NCI-H510A (cell line): ENCODE results near the gene ZNF184.
"Not testable (repeated sequence)": the region's sequence is repeated elsewhere in the genome, so short reads cannot be mapped to it uniquely, and the experiment has no call there.

ENCODE experiments used
- DNase-seq: peaks from one replicate; lab custom pipeline; 2025; lab: John Stamatoyannopoulos, UW

The ZNF184 gene

DNA sequence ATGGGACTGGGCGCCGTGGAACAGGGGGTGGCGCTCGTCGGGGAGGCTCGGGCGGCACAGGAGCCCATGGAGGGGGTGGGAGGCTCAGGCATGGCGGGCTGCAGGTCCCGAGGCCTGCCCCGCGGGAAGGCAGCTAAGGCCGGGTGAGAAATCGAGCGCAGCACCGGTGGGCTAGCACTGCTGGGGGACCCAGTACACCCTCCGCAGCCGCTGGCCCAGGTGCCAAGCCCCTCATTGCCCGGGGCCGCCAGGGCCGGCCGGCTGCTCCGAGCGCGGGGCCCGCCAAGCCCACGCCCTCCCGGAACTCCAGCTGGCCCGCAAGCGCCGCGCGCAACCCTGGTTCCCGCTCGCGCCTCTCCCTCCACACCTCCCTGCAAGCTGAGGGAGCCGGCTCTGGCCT is 48.1 kb downstream of the ZNF184 start:
- DNase-seq, result not testable (repeated sequence)

DNA sequence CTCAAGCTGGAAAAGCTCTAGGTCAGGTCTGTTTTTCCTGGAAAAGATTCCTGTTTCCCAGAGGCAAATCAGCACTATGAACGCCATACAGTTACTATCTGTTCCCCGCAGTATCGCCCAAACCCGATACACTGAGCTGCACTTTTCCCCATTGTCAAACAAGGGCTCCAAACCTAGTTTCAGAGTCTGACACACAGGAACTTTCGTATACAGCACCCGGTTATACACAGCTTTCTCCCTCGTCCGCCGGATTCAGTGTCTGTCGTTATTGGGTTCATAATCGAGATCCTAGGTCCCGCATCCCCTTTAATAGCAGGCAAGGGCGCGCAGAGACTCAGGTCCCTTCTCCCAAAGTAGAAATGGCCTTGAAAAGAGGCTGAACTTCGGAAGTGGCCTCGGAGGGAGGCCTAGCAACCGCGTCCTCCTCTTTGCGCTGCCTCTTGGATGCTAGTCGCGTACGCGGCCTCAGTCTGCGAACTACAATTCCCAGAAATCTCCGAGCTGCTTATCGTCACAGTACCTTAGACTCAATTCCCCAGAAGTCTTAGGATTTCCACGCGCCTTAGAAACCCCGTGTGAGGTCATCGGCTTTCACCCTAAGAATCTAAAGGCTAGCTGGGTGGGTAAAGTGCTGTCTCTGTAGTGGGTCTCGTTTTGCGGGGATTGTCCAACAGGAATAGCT is 50.1 kb downstream of the ZNF184 start:
- no peak for DNase-seq

DNA sequence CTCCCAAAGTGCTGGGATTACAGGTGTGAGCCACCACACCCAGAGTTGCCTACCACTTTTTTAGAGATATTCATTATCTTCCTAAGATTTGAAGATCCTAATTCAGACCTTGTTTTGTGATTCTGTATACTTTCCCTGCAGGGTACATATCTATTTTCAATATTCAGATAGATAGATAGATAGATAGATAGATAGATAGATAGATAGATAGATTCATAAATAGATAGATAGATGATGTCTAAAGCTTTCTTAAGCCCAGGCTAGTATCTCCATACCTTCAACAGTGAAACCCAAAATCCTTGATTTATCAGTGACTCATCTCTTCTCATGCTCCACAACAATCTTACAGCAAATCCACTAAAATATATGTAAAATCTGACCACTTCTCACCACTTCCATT is 53.5 kb downstream of the ZNF184 start:
- no peak for DNase-seq

DNA sequence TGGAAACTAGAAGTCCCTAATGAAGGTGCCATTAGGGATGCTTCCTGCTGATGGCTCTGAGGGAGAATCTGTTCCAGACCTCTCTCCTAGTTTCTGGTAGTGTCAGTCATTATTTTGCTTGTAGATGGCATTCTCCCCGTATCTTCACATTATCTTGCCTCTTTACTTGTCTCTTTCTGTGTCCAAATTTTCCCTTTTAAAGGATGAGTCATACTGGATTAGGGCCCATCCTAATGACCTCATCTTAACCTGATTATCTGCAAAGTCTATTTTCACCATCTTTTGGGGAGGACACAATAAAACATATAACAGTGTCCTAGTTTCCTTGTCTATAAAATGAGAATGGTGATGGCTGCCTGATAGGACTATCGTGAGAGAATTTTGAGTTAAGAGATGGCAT is 57.0 kb downstream of the ZNF184 start:
- DNase-seq, result no peak

DNA sequence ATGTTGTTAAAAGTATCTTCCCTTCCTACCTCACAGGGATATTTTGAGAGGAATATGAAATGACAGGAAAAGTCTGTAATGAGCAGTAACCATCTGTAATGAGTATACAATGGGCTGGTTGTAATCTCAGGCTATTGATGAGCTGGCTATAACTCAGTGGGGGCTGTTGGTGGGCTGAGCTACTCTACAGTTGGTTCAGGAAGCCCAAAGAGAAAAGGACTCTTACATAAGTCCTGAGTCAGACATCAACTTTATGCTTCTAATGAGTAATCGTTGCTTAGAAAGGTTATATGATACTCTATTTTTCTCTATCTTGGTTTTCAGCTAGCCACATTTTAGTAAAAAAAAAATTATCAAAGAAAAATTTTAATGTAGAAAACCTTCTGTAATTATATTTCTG is 57.9 kb downstream of the ZNF184 start:
- no peak for DNase-seq

DNA sequence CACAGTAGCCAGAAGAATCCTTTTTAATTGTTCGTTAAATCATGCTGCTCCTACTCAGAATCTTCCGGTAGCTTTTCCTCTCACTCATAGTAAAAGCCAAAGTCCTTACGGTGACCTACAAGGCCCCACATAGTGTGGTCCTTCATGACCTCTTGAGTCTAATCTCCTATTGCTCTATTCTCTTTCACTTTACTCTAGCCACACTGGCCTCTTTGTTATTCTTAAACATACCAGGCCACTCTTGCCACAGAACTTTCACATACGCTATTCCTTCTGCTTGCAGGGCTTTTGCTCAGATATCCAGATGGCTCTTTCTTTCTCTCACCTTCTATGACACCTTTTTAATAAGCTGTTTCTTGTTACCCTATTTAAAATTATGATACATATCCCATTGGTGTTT is 58.6 kb downstream of the ZNF184 start:
- no peak for DNase-seq

DNA sequence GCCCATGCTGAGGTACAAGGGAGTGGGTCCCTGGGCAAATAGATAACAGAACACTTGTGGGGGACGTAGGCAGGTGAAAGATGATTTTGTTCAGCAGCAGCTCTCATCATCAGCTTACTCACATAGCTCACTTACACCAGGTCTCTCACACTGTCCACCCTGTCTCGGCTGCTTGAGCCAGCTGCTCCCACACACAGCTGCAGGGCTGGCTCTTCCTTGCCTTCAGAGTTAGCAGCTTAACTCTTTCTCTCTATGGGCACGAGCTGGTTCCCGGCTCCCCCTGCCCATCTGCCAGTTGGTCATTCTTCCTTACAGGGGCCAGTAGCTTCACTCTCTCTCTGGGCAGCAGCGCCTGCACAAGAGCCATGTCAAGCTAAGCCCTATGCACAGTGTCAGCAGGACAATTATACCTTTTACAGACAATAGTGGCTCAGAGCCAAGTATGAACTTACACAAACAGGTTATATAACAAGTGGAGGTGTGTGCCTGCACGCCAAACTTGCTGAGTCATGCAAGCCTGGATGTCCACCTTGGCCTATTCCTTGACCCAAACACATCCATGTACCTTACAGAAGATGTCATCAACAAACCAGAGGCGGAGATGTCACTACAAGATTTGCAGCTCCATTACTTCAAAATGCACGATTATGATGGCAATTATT is 65.6 kb downstream of the ZNF184 start:
- no peak for DNase-seq

DNA sequence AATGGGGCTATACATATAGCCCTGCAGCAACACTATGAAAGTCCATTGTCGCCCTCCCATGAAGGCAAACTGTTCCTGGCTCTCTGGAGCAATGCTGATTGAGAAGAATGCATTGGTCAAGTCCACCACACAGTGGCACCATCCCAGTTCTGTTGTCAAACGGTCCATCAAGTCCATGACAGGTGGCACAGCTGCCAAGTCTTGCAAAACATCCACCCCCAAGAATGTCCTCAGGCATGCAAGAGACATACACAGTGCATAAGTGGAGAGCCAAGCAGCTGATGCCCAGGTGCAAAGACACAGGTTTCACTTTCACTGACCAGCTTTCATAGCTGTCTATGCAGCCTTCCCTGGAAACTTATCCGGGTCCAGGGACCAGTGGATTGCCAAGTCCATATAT is 66.8 kb downstream of the ZNF184 start:
- no peak for DNase-seq

DNA sequence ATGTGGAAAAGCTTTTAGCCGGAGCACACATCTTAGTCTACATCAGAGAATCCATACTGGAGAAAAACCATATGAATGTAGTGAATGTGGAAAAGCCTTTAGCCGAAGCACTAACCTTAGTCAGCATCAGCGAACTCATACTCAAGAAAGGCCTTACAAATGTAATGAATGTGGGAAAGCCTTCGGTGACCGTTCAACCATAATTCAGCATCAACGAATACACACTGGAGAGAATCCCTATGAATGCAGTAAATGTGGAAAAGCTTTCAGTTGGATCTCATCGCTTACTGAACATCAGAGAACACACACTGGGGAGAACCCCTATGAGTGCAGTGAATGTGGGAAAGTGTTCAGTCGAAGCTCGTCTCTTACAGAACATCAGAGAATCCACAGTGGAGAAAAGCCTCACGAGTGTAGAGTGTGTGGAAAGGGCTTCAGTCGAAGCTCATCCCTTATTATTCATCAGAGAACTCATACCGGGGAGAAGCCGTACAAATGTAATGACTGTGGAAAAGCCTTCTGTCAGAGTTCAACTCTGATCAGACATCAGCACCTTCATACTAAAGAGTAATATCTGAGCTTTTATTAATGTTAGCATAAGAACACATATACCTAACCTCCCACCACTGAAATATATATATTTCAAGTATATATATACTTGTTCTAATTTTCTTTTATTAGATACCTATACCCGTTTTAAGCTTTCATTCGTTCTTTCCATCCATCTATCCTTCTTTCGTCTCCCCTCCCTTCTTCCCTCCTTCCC is 71.8 kb downstream of the ZNF184 start:
- DNase-seq, result no peak
